ENCODE data around the gene GSAP.

The GSAP gene

GRCh38 chr7:77282897-77283296, 133.3 kb downstream of the GSAP start:
- no peak for DNase-seq (ENCODE audit: low spot score)

- no peak for DNase-seq (ENCODE audit: low spot score)
These were observed 134.2 kb downstream of the GSAP start for GRCh38 chr7:77281780-77282478.

GRCh38 chr7:77276120-77276519, 140.0 kb downstream of the GSAP start:
- DNase-seq (ENCODE audit: low spot score), result no peak

- peak; percentile 13 for DNase-seq (ENCODE audit: low spot score)
These were observed 140.5 kb downstream of the GSAP start for GRCh38 chr7:77275663-77276062.

GRCh38 chr7:77271766-77272165, 144.4 kb downstream of the GSAP start:
- DNase-seq (ENCODE audit: low spot score), result no peak

- no peak for DNase-seq (ENCODE audit: low spot score)
These were observed 146.1 kb downstream of the GSAP start for GRCh38 chr7:77270094-77270480.

GRCh38 chr7:77269360-77270093, 146.6 kb downstream of the GSAP start:
- DNase-seq (ENCODE audit: low spot score), result peak; percentile 34

GRCh38 chr7:77266291-77266794, 149.8 kb downstream of the GSAP start:
- DNase-seq (ENCODE audit: low spot score), result no peak

- DNase-seq (ENCODE audit: low spot score), result no peak
These were observed 150.5 kb downstream of the GSAP start for GRCh38 chr7:77265666-77266065.

GRCh38 chr7:77262316-77262715, 153.8 kb downstream of the GSAP start:
- no peak for DNase-seq (ENCODE audit: low spot score)
